CD14-positive monocyte (primary cell): Measurements from ENCODE around the gene SCML1. TPM values are rescaled to one million over a fixed set of nuclear protein-coding genes. Genes with fewer than 3 reads are reported as not detected.

Experiments used
- DNase-seq, 3 donors: peaks; one replicate each; pipeline ENCODE4 v3.0.0-alpha.2; 2011 to 2022
- H2AFZ ChIP-seq: 2 replicates; pipeline ENCODE4 v1.6.0; 2012; ENCODE audit warnings: mild to moderate bottlenecking, low read depth, low read length, inconsistent platforms; ENCODE audit not compliant: insufficient read depth, poor library complexity, severe bottlenecking
- H3K27ac ChIP-seq, 2 donors: 1 replicate in 1 of 2; 2 replicates in 1 of 2; pipeline ENCODE4 v1.5.1; 2012 to 2013; ENCODE audit warnings: low read length in 2 of 2, control low read depth in 1 of 2, inconsistent platforms in 1 of 2, low read depth in 1 of 2, mild to moderate bottlenecking in 1 of 2
- H3K27me3 ChIP-seq, 2 donors: one replicate each; pipeline versions ENCODE4 v1.6.0 to v1.6.1; 2011 to 2013; ENCODE audit warnings: low read length in 2 of 2; ENCODE audit not compliant: control insufficient read depth in 2 of 2, insufficient read depth in 2 of 2
- H3K36me3 ChIP-seq, 2 donors: replicated peaks in 1 of 2; 1 replicate in 1 of 2; 2 replicates in 1 of 2; pipeline versions ENCODE4 v1.5.1 to v1.6.1; 2012 to 2013; ENCODE audit warnings: low read length in 2 of 2, control low read depth in 1 of 2, inconsistent platforms in 1 of 2, mild to moderate bottlenecking in 1 of 2; ENCODE audit not compliant: insufficient read depth in 2 of 2, control insufficient read depth in 1 of 2
- H3K4me1 ChIP-seq, 2 donors: 1 replicate in 1 of 2; 2 replicates in 1 of 2; pipeline versions ENCODE4 v1.5.1 to v1.6.1; 2012 to 2013; ENCODE audit warnings: low read length in 2 of 2, control low read depth in 1 of 2, inconsistent platforms in 1 of 2, mild to moderate bottlenecking in 1 of 2, moderate library complexity in 1 of 2; ENCODE audit not compliant: insufficient read depth in 2 of 2, control insufficient read depth in 1 of 2
- H3K4me2 ChIP-seq: replicated peaks from 2 replicates; pipeline ENCODE3; 2012; ENCODE audit warnings: low read length, moderate library complexity, mild to moderate bottlenecking; ENCODE audit not compliant: poor library complexity, severe bottlenecking; ENCODE audit errors: extremely low read depth
- H3K4me3 ChIP-seq, 3 experiments: fragments of 200-600 bp in 1 of 3; sonication (generic) in 1 of 3; replicated peaks in 1 of 3; 1 replicate in 2 of 3; 2 replicates in 1 of 3; pipeline ENCODE4 v1.5.1; 2011 to 2013; ENCODE audit warnings: low read length in 3 of 3, mild to moderate bottlenecking in 3 of 3, control low read depth in 2 of 3, low read depth in 2 of 3, inconsistent platforms in 1 of 3, moderate library complexity in 1 of 3
- H3K79me2 ChIP-seq: 2 replicates; pipeline ENCODE4 v1.6.0; 2012; ENCODE audit warnings: mild to moderate bottlenecking, control low read depth, inconsistent platforms, low read length, moderate library complexity; ENCODE audit not compliant: insufficient read depth
- H3K9ac ChIP-seq: 2 replicates; pipeline ENCODE4 v1.6.0; 2017; ENCODE audit warnings: low read length, mild to moderate bottlenecking; ENCODE audit not compliant: insufficient read depth, poor library complexity, severe bottlenecking
- H3K9me3 ChIP-seq, 2 donors: replicated peaks in 1 of 2; 1 replicate in 1 of 2; 2 replicates in 1 of 2; pipeline versions ENCODE4 v1.5.1 to v1.6.1; 2012 to 2013; ENCODE audit warnings: low read length in 2 of 2, control low read depth in 1 of 2; ENCODE audit not compliant: control insufficient read depth in 1 of 2, insufficient read depth in 1 of 2
- H4K20me1 ChIP-seq: 2 replicates; pipeline ENCODE4 v1.6.0; 2012; ENCODE audit warnings: mild to moderate bottlenecking, low read length, control low read depth, moderate library complexity; ENCODE audit not compliant: insufficient read depth
- H3K27ac Mint-ChIP-seq, 7 donors: one replicate each; pipeline ENCODE4 v1.8.0; 2020; ENCODE audit warnings: mild to moderate bottlenecking in 7 of 7, mixed read lengths in 7 of 7, moderate library complexity in 6 of 7, inconsistent platforms in 2 of 7
- H3K27me3 Mint-ChIP-seq, 3 donors: one replicate each; pipeline ENCODE4 v1.8.0; 2021 to 2022; ENCODE audit warnings: low read depth in 3 of 3, mild to moderate bottlenecking in 3 of 3, mixed read lengths in 3 of 3, moderate library complexity in 3 of 3, inconsistent platforms in 1 of 3
- H3K36me3 Mint-ChIP-seq, 2 donors: one replicate each; pipeline ENCODE4 v1.8.0; 2020; ENCODE audit warnings: mixed read lengths in 2 of 2, inconsistent platforms in 1 of 2, mild to moderate bottlenecking in 1 of 2
- H3K4me1 Mint-ChIP-seq: one replicate; pipeline ENCODE4 v1.8.0; 2020; ENCODE audit warnings: mild to moderate bottlenecking, mixed read lengths
- H3K4me3 Mint-ChIP-seq, 2 donors: one replicate each; pipeline ENCODE4 v1.8.0; 2020; ENCODE audit warnings: mild to moderate bottlenecking in 2 of 2, mixed read lengths in 2 of 2, moderate library complexity in 1 of 2
- H3K9me3 Mint-ChIP-seq, 7 donors: one replicate each; pipeline ENCODE4 v1.8.0; 2020 to 2022; ENCODE audit warnings: mixed read lengths in 7 of 7, mild to moderate bottlenecking in 6 of 7, moderate library complexity in 6 of 7, inconsistent platforms in 2 of 7
- WGBS: methylation state at CpG from one replicate; pipeline ENCODE4 v1.1.5; 2013; ENCODE audit warnings: missing lambda C conversion rate; ENCODE audit not compliant: insufficient coverage; 5-methylcytosine and 5-hydroxymethylcytosine counted together
- intact Hi-C, 2 donors: fragments of 100-400 bp; cut with micrococcal nuclease; formaldehyde crosslinking; loops; one replicate each; pipeline versions ENCODE4 v1.15.0 to v1.15.1; 2023
- polyA plus RNA-seq, 3 donors: library from polyadenylated mRNA; depleted of rRNA in 1 of 3; unstranded in 2 of 3; stranded (reverse) in 1 of 3; fragments of 300-500 nt in 2 of 3; fragments of >200 nt in 1 of 3; fragmentation: Illumina TruSeq in 2 of 3; gene quantifications; 1 replicate in 2 of 3; 2 replicates in 1 of 3; pipeline ENCODE4 v1.2.3, GENCODE V29; 2012 to 2021
- TF ChIP-seq, protein P1 (sequence below): fragments of 200-600 bp; IDR thresholded peaks from one replicate; pipeline ENCODE4 v1.8.0; 2022; ENCODE audit warnings: antibody characterized with exemption, mild to moderate bottlenecking

The SCML1 gene
- polyA plus RNA-seq, 3 donors = 0.56 to 8.5 (median 1.4) TPM

DNA sequence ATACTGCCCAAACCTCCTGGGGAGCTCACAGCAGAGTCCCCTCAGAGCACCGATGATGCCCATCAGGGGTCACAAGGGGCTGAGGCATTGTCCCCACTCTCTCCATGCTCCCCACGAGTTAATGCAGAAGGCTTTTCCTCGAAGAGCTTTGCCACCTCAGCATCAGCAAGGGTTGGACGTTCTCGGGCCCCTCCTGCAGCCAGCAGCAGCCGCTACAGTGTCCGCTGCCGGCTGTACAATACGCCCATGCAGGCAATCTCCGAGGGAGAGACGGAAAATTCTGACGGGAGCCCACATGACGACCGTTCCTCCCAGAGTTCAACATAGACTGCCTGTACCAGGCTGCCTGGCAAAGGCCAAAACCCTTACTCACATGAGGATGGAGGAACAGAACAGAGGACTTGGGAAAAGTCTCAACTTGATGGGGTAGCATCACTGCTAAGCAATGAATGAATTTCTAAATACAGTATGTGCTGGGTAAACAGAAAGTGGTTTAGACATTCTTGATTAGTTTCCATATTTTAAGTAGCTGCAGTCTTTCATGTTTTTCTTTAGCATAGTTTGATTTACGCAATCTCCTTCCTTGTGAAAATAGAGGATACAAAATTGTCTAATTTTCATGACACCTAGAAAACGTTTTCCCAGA, 5.0 kb upstream of the SCML1 start:
- peaks cover 0 to 8% of the 10 kb centered on the region in 2 donors for H3K36me3 Mint-ChIP-seq
- intact Hi-C loops = loop anchor here in 1 of 2 donors (10.0 kb wide), 1 partner anchor 1603 kb away; no protein-coding TSS in a partner anchor
- H3K79me2 ChIP-seq = no peaks in the 10 kb centered on the region
- peaks cover 0 to 6% (median 1%) of the 10 kb centered on the region in 3 donors for H3K27me3 Mint-ChIP-seq
- no peaks in the 10 kb centered on the region for H3K9me3 ChIP-seq
- no peak overlapping the region for H2AFZ ChIP-seq
- TF ChIP-seq, protein P1, sequence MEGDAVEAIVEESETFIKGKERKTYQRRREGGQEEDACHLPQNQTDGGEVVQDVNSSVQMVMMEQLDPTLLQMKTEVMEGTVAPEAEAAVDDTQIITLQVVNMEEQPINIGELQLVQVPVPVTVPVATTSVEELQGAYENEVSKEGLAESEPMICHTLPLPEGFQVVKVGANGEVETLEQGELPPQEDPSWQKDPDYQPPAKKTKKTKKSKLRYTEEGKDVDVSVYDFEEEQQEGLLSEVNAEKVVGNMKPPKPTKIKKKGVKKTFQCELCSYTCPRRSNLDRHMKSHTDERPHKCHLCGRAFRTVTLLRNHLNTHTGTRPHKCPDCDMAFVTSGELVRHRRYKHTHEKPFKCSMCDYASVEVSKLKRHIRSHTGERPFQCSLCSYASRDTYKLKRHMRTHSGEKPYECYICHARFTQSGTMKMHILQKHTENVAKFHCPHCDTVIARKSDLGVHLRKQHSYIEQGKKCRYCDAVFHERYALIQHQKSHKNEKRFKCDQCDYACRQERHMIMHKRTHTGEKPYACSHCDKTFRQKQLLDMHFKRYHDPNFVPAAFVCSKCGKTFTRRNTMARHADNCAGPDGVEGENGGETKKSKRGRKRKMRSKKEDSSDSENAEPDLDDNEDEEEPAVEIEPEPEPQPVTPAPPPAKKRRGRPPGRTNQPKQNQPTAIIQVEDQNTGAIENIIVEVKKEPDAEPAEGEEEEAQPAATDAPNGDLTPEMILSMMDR = no peak
- peaks cover 0 to 6% (median 0%) of the 10 kb centered on the region in 7 donors for H3K9me3 Mint-ChIP-seq
- H3K36me3 ChIP-seq = no peaks in the 10 kb centered on the region
- no peak overlapping the region for H3K9ac ChIP-seq
- peaks cover 0 to 5% of the 10 kb centered on the region in 2 donors for H3K4me1 ChIP-seq
- no peak overlapping the region for H3K27ac Mint-ChIP-seq
- H3K4me1 Mint-ChIP-seq = peaks cover 2% of the 10 kb centered on the region
- DNase-seq = no peak
- 84% methylated on average over 4 of the region's 16 CpGs for WGBS
- no peaks in the 10 kb centered on the region for H4K20me1 ChIP-seq
- H3K4me3 Mint-ChIP-seq = no peak overlapping the region
- no peak overlapping the region for H3K27ac ChIP-seq
- no peak overlapping the region for H3K4me2 ChIP-seq
- H3K27me3 ChIP-seq = no peaks in the 10 kb centered on the region
- H3K4me3 ChIP-seq = no peak overlapping the region

DNA sequence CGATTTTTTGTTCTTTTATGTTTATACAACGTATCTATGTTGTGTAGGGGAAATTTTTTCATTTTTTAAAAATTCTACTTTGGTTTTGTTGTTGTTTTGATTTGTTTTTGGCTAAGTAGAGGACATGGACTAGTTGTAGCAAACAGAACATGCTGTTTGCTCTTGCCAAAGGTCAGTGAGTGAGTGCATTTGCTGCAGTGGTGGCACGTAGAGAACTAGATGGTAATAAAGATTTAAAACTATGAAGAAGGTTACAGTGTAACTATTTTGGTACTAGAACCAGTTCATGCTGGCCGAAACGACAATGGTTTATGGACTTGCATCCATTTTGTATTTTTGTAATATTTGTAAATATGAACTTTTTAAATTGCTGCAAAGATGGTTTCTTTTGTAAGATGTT, 1.9 kb upstream of the SCML1 start:
- peaks cover 20 to 35% (median 27%) of the 10 kb centered on the region in 3 donors for H3K27me3 Mint-ChIP-seq
- peaks cover 17% of the 10 kb centered on the region for H3K4me1 Mint-ChIP-seq
- no peak overlapping the region for H3K4me2 ChIP-seq
- H3K9ac ChIP-seq = no peak overlapping the region
- H3K79me2 ChIP-seq = no peaks in the 10 kb centered on the region
- DNase-seq = no peak
- H3K36me3 ChIP-seq = no peaks in the 10 kb centered on the region
- peaks cover 11 to 28% of the 10 kb centered on the region in 2 donors for H3K27me3 ChIP-seq
- no peak overlapping the region for H3K4me3 ChIP-seq
- H3K27ac Mint-ChIP-seq = no peak overlapping the region
- H3K27ac ChIP-seq = no peak overlapping the region
- WGBS = 89% methylated on average over 1 of the region's 5 CpGs
- H3K9me3 Mint-ChIP-seq = peaks cover 0 to 22% (median 13%) of the 10 kb centered on the region in 7 donors
- H3K4me1 ChIP-seq = peaks cover 13 to 16% of the 10 kb centered on the region in 2 donors
- H3K4me3 Mint-ChIP-seq = no peak overlapping the region
- H2AFZ ChIP-seq = no peak overlapping the region
- intact Hi-C loops = loop anchor here in 1 of 2 donors (10.0 kb wide), 1 partner anchor 1599 kb away; no protein-coding TSS in a partner anchor
- TF ChIP-seq, protein P1 = no peak
- H3K36me3 Mint-ChIP-seq = peaks cover 0 to 10% of the 10 kb centered on the region in 2 donors
- no peaks in the 10 kb centered on the region for H3K9me3 ChIP-seq
- H4K20me1 ChIP-seq = no peaks in the 10 kb centered on the region
